NCI-H2227 treated with DMSO at 0.1 percent for 48 hours (cell line): ENCODE data around the gene DERL2.
A peak's percentile ranks its signal among the peaks of the same experiment; 100 is the strongest.

Experiments
- DNase-seq: peaks from one replicate; lab custom pipeline; 2025; lab: John Stamatoyannopoulos, UW

DERL2 gene

GRCh38 chr17:5501685-5502084 lies 15.7 kb upstream of the DERL2 start:
- DNase-seq, result no peak

GRCh38 chr17:5500589-5501391 lies 14.8 kb upstream of the DERL2 start:
- peak; percentile 87 for DNase-seq

- no peak for DNase-seq
These were observed 14.2 kb upstream of the DERL2 start for GRCh38 chr17:5500247-5500588.

GRCh38 chr17:5499476-5500231 lies 13.7 kb upstream of the DERL2 start:
- DNase-seq, result no peak

- no peak for DNase-seq
These were observed 7.0 kb upstream of the DERL2 start for GRCh38 chr17:5492970-5493369.

- no peak for DNase-seq
These were observed 2.8 kb upstream of the DERL2 start for GRCh38 chr17:5488752-5489151.

GRCh38 chr17:5486206-5487124 lies 487 bp upstream of the DERL2 start, which contains the start of gene MIS12:
MIS12 (plus strand) TSS chr17:5486566; CDS start chr17:5488863, 2,297 bp downstream.
- peak; percentile 96 for DNase-seq

- DNase-seq, result no peak
These were observed 4.5 kb downstream of the DERL2 start for GRCh38 chr17:5481451-5481850.

GRCh38 chr17:5480962-5481361 lies 5.0 kb downstream of the DERL2 start:
- DNase-seq, result no peak

GRCh38 chr17:5478992-5479391 lies 7.0 kb downstream of the DERL2 start:
- no peak for DNase-seq

GRCh38 chr17:5473906-5474305 lies 12.1 kb downstream of the DERL2 start:
- DNase-seq, result no peak

GRCh38 chr17:5472511-5472910 lies 13.5 kb downstream of the DERL2 start:
- DNase-seq, result no peak

GRCh38 chr17:5468075-5468473 lies 17.9 kb downstream of the DERL2 start:
- DNase-seq, result no peak

- DNase-seq, result no peak
These were observed 18.6 kb downstream of the DERL2 start for GRCh38 chr17:5467416-5467815.

GRCh38 chr17:5466295-5466694 lies 19.7 kb downstream of the DERL2 start:
- DNase-seq, result no peak

GRCh38 chr17:5464717-5465507 lies 21.1 kb downstream of the DERL2 start:
- DNase-seq, result no peak

GRCh38 chr17:5446786-5447185 lies 39.2 kb downstream of the DERL2 start:
- no peak for DNase-seq

- DNase-seq, result no peak
These were observed 41.8 kb downstream of the DERL2 start for GRCh38 chr17:5444209-5444608.

- DNase-seq, result no peak
These were observed 42.2 kb downstream of the DERL2 start for GRCh38 chr17:5443728-5444127.

- no peak for DNase-seq
These were observed 46.6 kb downstream of the DERL2 start for GRCh38 chr17:5439446-5439764.

GRCh38 chr17:5438716-5439445 lies 47.1 kb downstream of the DERL2 start, which contains the start of gene C1QBP:
C1QBP (minus strand) TSS chr17:5439155; CDS start chr17:5439073, 82 bp downstream.
- DNase-seq, result peak; percentile 92
